DOHH2 (cell line): ENCODE results near the gene ERAL1.

ENCODE experiments used
- H3F3A ChIP-seq: fragments of 200-600 bp; sonication (generic), shearing (Covaris generic); 2 replicates; pipeline ENCODE4 v1.6.0; 2016; ENCODE audit warnings: antibody characterized with exemption, mild to moderate bottlenecking; ENCODE audit not compliant: control insufficient read depth, insufficient read depth
- H3K27ac ChIP-seq: fragments of 200-600 bp; sonication (generic); 2 replicates; pipeline ENCODE4 v1.5.1; 2014; ENCODE audit warnings: low read depth, mild to moderate bottlenecking, low read length, moderate library complexity
- H3K27me3 ChIP-seq: fragments of 200-600 bp; sonication (generic); 2 replicates; pipeline ENCODE4 v1.6.1; 2014; ENCODE audit warnings: mild to moderate bottlenecking, low read length, mixed read lengths; ENCODE audit not compliant: control insufficient read depth
- H3K36me3 ChIP-seq: fragments of 200-600 bp; sonication (generic); 2 replicates; pipeline ENCODE4 v1.6.1; 2014; ENCODE audit warnings: mild to moderate bottlenecking, low read length, moderate library complexity, mixed read lengths; ENCODE audit not compliant: control insufficient read depth
- H3K4me1 ChIP-seq: fragments of 200-600 bp; sonication (generic); 2 replicates; pipeline ENCODE4 v1.6.1; 2014; ENCODE audit warnings: mild to moderate bottlenecking, low read length, mixed read lengths; ENCODE audit not compliant: control insufficient read depth
- H3K4me2 ChIP-seq: fragments of 200-600 bp; sonication (generic); 2 replicates; pipeline ENCODE4 v1.6.0; 2014; ENCODE audit warnings: mild to moderate bottlenecking, low read length, moderate library complexity
- H3K4me3 ChIP-seq: fragments of 200-600 bp; sonication (generic); 2 replicates; pipeline ENCODE4 v1.5.1; 2014; ENCODE audit warnings: mild to moderate bottlenecking, low read length, mixed read lengths
- H3K79me2 ChIP-seq: fragments of 200-600 bp; sonication (generic); 2 replicates; pipeline ENCODE4 v1.6.1; 2014; ENCODE audit warnings: mild to moderate bottlenecking, low read length, mixed read lengths; ENCODE audit not compliant: control insufficient read depth
- H3K9me2 ChIP-seq: fragments of 200-600 bp; sonication (generic); replicated peaks from 2 replicates; pipeline ENCODE4 v1.6.1; 2014; ENCODE audit warnings: mild to moderate bottlenecking, low read length, mixed read lengths; ENCODE audit not compliant: control insufficient read depth
- H3K9me3 ChIP-seq: fragments of 200-600 bp; sonication (generic); 2 replicates; pipeline ENCODE4 v1.6.1; 2014; ENCODE audit warnings: antibody characterized with exemption, low read length, mixed read lengths; ENCODE audit not compliant: control insufficient read depth, insufficient read depth
- H4K20me1 ChIP-seq: fragments of 200-600 bp; sonication (generic); 2 replicates; pipeline ENCODE4 v1.6.0; 2014; ENCODE audit warnings: low read depth, mild to moderate bottlenecking, antibody characterized with exemption, low read length, moderate library complexity; ENCODE audit not compliant: control insufficient read depth, insufficient read depth
- CTCF ChIP-seq: fragments of 200-600 bp; sonication (generic); IDR thresholded peaks from one replicate; pipeline ENCODE4 v1.5.1; 2014; ENCODE audit warnings: antibody characterized with exemption, mild to moderate bottlenecking, low read depth, low read length; ENCODE audit not compliant: poor library complexity, severe bottlenecking
- EZH2phosphoT487 ChIP-seq: fragments of 200-600 bp; sonication (generic); IDR thresholded peaks from 2 replicates; pipeline ENCODE4 v1.6.1; 2017; ENCODE audit warnings: borderline replicate concordance, mild to moderate bottlenecking, antibody characterized with exemption, low read length, moderate library complexity, mixed read lengths

The ERAL1 gene

GRCh38 chr17:28879886-28880571, 25.2 kb downstream of the ERAL1 start:
- no peaks in the 10 kb centered on the region for H3K9me3 ChIP-seq
- H3K9me2 ChIP-seq = no peaks in the 10 kb centered on the region
- no peaks in the 10 kb centered on the region for H3K79me2 ChIP-seq
- no peak for TF ChIP-seq CTCF
- no peak for TF ChIP-seq EZH2phosphoT487
- no peaks in the 10 kb centered on the region for H3K4me1 ChIP-seq
- peaks cover 13% of the 10 kb centered on the region; the same call in 1 of the 2 replicates for H3K36me3 ChIP-seq
- no peak overlapping the region for H3K4me2 ChIP-seq
- no peaks in the 10 kb centered on the region for H3F3A ChIP-seq
- no peak overlapping the region for H3K27ac ChIP-seq
- H3K27me3 ChIP-seq = no peaks in the 10 kb centered on the region
- H4K20me1 ChIP-seq = no peaks in the 10 kb centered on the region
- H3K4me3 ChIP-seq = no peak overlapping the region

GRCh38 chr17:28880572-28880945, 25.7 kb downstream of the ERAL1 start:
- Histone ChIP-seq H3K9me2 (no peaks in the 10 kb centered on the region), H3K4me2 (no peak overlapping the region), H3K9me3 (no peaks in the 10 kb centered on the region), H3K4me1 (no peaks in the 10 kb centered on the region), H3K27ac (no peak overlapping the region), H3F3A (no peaks in the 10 kb centered on the region), H3K36me3 (peaks cover 13% of the 10 kb centered on the region; the same call in 1 of the 2 replicates), H3K27me3 (no peaks in the 10 kb centered on the region), H3K79me2 (no peaks in the 10 kb centered on the region), H3K4me3 (no peak overlapping the region), H4K20me1 (no peaks in the 10 kb centered on the region)
- TF ChIP-seq CTCF = no peak
- no peak for TF ChIP-seq EZH2phosphoT487

DNA sequence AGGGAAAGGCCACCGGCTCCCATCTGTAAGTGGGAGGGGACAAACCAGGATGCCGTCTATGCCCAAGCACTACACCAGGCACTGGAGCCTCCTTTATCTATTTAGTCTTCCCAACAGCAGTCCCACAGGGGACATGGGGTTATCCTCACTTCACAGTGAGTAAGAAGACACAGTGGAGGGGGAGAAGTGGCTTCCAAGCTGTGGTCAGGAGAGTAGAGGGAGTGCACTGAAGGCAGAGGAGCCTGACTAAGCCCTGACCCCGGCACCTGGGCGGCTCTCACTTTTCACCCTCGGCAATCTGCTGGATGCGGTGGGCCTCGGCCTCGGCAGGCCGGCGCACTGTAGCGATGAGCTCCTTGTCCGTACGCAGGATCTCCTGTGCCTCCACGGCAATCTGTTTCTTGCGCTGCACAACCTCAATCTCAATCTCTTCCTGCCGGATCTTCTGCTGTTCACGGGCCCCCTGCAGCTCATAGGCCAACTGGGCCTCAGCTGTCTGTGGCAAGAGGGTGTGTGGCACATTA, 26.8 kb downstream of the ERAL1 start:
- H4K20me1 ChIP-seq = no peaks in the 10 kb centered on the region
- no peaks in the 10 kb centered on the region for H3K9me2 ChIP-seq
- H3K4me3 ChIP-seq = no peak overlapping the region
- no peak overlapping the region for H3K27ac ChIP-seq
- no peaks in the 10 kb centered on the region for H3K79me2 ChIP-seq
- H3K4me1 ChIP-seq = peaks cover 5% of the 10 kb centered on the region; the same call in 1 of the 2 replicates
- TF ChIP-seq EZH2phosphoT487 = no peak
- TF ChIP-seq CTCF = no peak
- no peaks in the 10 kb centered on the region for H3F3A ChIP-seq
- H3K36me3 ChIP-seq = peaks cover 13% of the 10 kb centered on the region; the same call in 1 of the 2 replicates
- no peaks in the 10 kb centered on the region for H3K27me3 ChIP-seq
- H3K9me3 ChIP-seq = no peaks in the 10 kb centered on the region
- H3K4me2 ChIP-seq = no peak overlapping the region
